ENCODE data around the gene LONP1. TPM values are rescaled to one million over a fixed set of nuclear protein-coding genes. Genes with fewer than 3 reads are reported as not detected.
A peak's percentile ranks its signal among the peaks of the same experiment; 100 is the strongest.

LONP1 gene
- total RNA-seq, 1 donor from 2014 or later: 98.5 TPM

DNA sequence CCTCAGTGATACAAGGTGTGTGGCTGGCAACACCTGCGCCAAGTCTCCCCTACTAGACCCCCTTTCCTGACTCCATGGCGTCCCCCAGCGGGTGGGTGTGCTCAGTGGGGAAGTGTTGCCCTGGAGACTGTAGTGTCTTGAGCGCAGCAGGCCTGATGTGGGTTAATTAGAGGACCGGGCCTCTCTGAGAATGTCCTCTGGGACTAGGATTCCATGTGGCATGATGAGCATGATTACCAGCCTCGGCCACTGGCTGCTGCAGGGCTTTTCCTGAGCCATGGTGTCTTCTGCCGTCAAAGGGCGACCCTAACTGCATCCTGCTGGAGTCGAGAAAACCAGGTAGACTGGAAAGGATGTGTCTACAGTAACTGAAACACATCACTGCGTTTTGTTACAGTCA is 67.7 kb downstream of the LONP1 start:
- Mint-ChIP-seq H3K27ac (ENCODE audit: unreplicated experiment) (peak overlapping the region; percentile 22), H3K4me3 (ENCODE audit: unreplicated experiment) (no peak overlapping the region)

GRCh38 chr19:5651361-5651760 is 68.6 kb downstream of the LONP1 start:
- no peaks in the 10 kb centered on the region for H3K9me3 Mint-ChIP-seq (ENCODE audit: unreplicated experiment)
- H3K4me1 Mint-ChIP-seq (ENCODE audit: low read depth, unreplicated experiment): peaks cover 9% of the 10 kb centered on the region
- no peaks in the 10 kb centered on the region for H3K36me3 Mint-ChIP-seq (ENCODE audit: unreplicated experiment)
- TF ChIP-seq CTCF (IDR thresholded peaks at IDR 0.05; ENCODE audit: partially characterized antibody, unreplicated experiment): no peak
- H3K27ac Mint-ChIP-seq (ENCODE audit: unreplicated experiment): no peak overlapping the region
- H3K4me3 Mint-ChIP-seq (ENCODE audit: unreplicated experiment): no peak overlapping the region
- H3K27me3 Mint-ChIP-seq (ENCODE audit: unreplicated experiment): peaks cover 3% of the 10 kb centered on the region
- no peak for DNase-seq

More for the DNA sequence above, 67.7 kb downstream of the LONP1 start:
- TF ChIP-seq CTCF (IDR thresholded peaks at IDR 0.05; ENCODE audit: partially characterized antibody, unreplicated experiment): no peak
- no peaks in the 10 kb centered on the region for H3K36me3 Mint-ChIP-seq (ENCODE audit: unreplicated experiment)
- peak; percentile 37 for DNase-seq
- H3K4me1 Mint-ChIP-seq (ENCODE audit: low read depth, unreplicated experiment): peaks cover 9% of the 10 kb centered on the region
- no peaks in the 10 kb centered on the region for H3K9me3 Mint-ChIP-seq (ENCODE audit: unreplicated experiment)
- peaks cover 2% of the 10 kb centered on the region for H3K27me3 Mint-ChIP-seq (ENCODE audit: unreplicated experiment)

DNA sequence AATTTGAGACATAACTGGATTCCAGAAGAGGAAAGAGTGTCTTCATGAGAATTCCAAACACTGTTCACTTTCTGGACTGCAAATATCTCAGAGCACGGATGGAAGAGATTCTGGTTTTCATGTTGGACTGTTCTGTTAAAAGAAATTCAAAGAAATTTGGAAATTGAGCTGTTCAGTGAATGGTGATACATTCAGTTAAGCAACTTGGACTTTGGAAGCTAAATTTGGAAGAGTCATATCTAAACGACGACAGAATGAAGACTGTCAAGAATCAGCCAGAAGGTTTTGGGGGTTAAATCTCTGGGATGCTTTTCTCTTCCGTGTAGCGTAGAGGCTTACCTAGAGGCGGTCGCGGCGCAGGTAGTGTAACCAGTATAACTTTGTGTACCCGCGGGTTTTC is 71.5 kb downstream of the LONP1 start:
- no peaks in the 10 kb centered on the region for H3K36me3 Mint-ChIP-seq (ENCODE audit: unreplicated experiment)
- H3K4me1 Mint-ChIP-seq (ENCODE audit: low read depth, unreplicated experiment): peaks cover 16% of the 10 kb centered on the region
- DNase-seq: no peak
- peaks cover 2% of the 10 kb centered on the region for H3K27me3 Mint-ChIP-seq (ENCODE audit: unreplicated experiment)
- no peaks in the 10 kb centered on the region for H3K9me3 Mint-ChIP-seq (ENCODE audit: unreplicated experiment)
- H3K4me3 Mint-ChIP-seq (ENCODE audit: unreplicated experiment): no peak overlapping the region
- H3K27ac Mint-ChIP-seq (ENCODE audit: unreplicated experiment): peak overlapping the region; percentile 66
- no peak for TF ChIP-seq CTCF (IDR thresholded peaks at IDR 0.05; ENCODE audit: partially characterized antibody, unreplicated experiment)

DNA sequence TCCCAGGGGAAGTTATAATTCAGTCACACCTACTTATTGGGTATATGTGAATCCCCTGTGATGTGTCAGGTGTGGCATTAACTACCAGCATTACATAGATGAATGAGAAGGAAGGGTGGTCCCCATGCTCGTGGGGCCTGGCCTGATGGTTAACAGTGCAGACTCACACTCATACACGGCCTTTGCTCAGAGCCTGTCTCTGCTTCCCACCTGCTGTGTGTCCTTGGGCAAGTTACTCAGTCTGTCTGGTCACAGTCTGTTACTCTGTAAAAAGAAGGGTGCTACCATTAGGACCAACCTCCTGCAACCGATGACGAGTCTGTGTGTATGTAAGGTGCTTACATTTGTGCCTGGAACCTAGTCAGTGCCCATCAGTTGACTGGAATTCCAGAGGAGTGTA is 73.2 kb downstream of the LONP1 start:
- H3K4me3 Mint-ChIP-seq (ENCODE audit: unreplicated experiment): no peak overlapping the region
- H3K27me3 Mint-ChIP-seq (ENCODE audit: unreplicated experiment): peaks cover 2% of the 10 kb centered on the region
- TF ChIP-seq CTCF (IDR thresholded peaks at IDR 0.05; ENCODE audit: partially characterized antibody, unreplicated experiment): no peak
- no peak overlapping the region for H3K27ac Mint-ChIP-seq (ENCODE audit: unreplicated experiment)
- DNase-seq: no peak
- no peaks in the 10 kb centered on the region for H3K9me3 Mint-ChIP-seq (ENCODE audit: unreplicated experiment)
- H3K4me1 Mint-ChIP-seq (ENCODE audit: low read depth, unreplicated experiment): peaks cover 8% of the 10 kb centered on the region
- H3K36me3 Mint-ChIP-seq (ENCODE audit: unreplicated experiment): no peaks in the 10 kb centered on the region

DNA sequence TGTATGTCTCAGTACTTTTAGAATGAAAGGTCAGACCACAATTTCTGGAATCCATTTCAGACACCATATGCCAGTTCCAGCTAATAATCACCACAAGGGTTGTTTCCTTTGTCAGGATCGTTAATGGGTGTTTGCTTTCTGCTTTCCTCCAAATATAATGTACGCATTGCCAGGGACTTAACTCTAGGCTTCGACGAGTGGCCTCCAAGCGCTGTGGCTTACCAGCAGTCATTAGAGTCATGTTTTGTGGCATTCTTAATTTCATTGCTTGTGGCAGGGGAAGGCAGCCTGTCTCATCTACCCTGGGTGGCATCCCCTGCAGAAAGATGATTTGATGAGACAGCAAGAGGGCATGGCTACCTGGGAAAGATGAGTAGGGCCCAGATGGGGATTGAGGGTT is 74.5 kb downstream of the LONP1 start:
- Mint-ChIP-seq H3K9me3 (ENCODE audit: unreplicated experiment) (no peaks in the 10 kb centered on the region), H3K36me3 (ENCODE audit: unreplicated experiment) (no peaks in the 10 kb centered on the region), H3K27ac (ENCODE audit: unreplicated experiment) (peak overlapping the region; percentile 73), H3K4me3 (ENCODE audit: unreplicated experiment) (no peak overlapping the region), H3K27me3 (ENCODE audit: unreplicated experiment) (peaks cover 2% of the 10 kb centered on the region), H3K4me1 (ENCODE audit: low read depth, unreplicated experiment) (peaks cover 9% of the 10 kb centered on the region)
- no peak for DNase-seq
- TF ChIP-seq CTCF (IDR thresholded peaks at IDR 0.05; ENCODE audit: partially characterized antibody, unreplicated experiment): no peak
